GM13977 (cell line): Measurements from ENCODE around the gene TENM3.

ENCODE experiments used
- DNase-seq: peaks from one replicate; pipeline ENCODE4 v3.0.0; 2012; ENCODE audit warnings: low spot score
- CTCF ChIP-seq: IDR thresholded peaks from 2 replicates; pipeline ENCODE4 v1.5.1; 2012; ENCODE audit warnings: mild to moderate bottlenecking, control low read depth; ENCODE audit not compliant: insufficient read depth; ENCODE audit errors: extremely low read depth, missing control alignments
- in situ Hi-C: fragments of 300-500 bp; cut with MboI; formaldehyde crosslinking; loops from one replicate; pipeline ENCODE4 v1.12.0; 2022; ENCODE audit warnings: low sequenced_read_pairs, low pct_unique_long_range_greater_than_20kb, mixed read lengths, inconsistent platforms; ENCODE audit not compliant: unreplicated experiment

TENM3 gene

GRCh38 chr4:182828360-182829025 is 585.3 kb downstream of the TENM3 start:
- in situ Hi-C loops = no loop called here
- DNase-seq = no peak
- TF ChIP-seq CTCF = no peak

- in situ Hi-C loops = no loop called here
- DNase-seq = no peak
- no peak for TF ChIP-seq CTCF
These were observed 586.0 kb downstream of the TENM3 start for GRCh38 chr4:182829196-182829595.

GRCh38 chr4:182831376-182831775 is 588.2 kb downstream of the TENM3 start:
- DNase-seq = no peak
- in situ Hi-C loops = no loop called here
- TF ChIP-seq CTCF = no peak

GRCh38 chr4:182832352-182833120 is 589.3 kb downstream of the TENM3 start:
- no peak for DNase-seq
- TF ChIP-seq CTCF = no peak
- in situ Hi-C loops = no loop called here

- no peak for TF ChIP-seq CTCF
- in situ Hi-C loops = no loop called here
- no peak for DNase-seq
These were observed 592.0 kb downstream of the TENM3 start for GRCh38 chr4:182835006-182835740.

- DNase-seq = no peak
- in situ Hi-C loops = no loop called here
- TF ChIP-seq CTCF = no peak
These were observed 594.6 kb downstream of the TENM3 start for GRCh38 chr4:182837831-182838230.
